HS-5 (cell line): ENCODE results near the gene DMAP1.
"Not testable (repeated sequence)": the region's sequence is repeated elsewhere in the genome, so short reads cannot be mapped to it uniquely, and the experiment has no call there.

Experiments used
- DNase-seq: peaks from one replicate; pipeline ENCODE4 v3.0.0-alpha.2; 2012; ENCODE audit warnings: low read depth

Gene DMAP1

DNA sequence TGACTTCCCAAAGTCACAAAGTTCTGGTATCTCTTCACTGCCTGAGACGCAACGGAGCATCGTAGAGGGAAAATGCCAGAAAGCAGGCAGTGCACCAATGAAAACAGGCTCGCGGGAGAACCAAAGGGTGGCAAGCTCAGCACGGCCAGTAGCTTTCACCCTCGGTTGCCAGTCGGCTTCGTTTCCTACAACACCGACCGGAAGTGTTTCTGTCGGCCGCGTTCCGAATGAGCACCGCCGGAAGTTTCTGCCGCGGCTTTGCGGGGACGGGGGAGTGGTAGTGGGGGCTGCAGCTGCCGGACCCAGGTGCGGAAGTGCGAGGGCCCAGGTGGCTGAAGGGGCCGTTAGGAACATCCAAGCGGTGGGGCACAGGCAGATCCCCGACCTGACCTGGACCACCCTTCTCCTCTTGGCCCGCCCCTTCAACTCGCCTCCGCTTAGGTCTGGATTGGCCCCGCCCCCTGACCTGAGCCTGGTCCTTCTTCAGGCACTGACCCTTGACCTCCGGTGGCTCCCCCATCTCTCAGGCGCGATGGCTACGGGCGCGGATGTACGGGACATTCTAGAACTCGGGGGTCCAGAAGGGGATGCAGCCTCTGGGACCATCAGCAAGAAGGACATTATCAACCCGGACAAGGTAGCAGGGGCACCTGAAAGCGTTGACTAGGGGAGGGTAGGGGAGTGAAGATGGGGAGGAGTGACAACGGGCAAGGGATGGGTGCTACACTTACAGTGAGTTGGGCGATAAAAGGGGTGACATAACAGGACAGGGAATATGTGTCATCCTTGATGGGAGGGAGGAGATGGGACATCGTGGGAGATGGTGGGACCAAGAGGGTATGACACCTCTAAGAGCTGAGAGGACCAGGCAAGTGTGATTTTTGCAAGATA is at the start of gene DMAP1:
DMAP1 (plus strand) TSS at position 250 of the 891 bp plus-strand sequence; CDS start at position 533, 283 bp downstream.
- peak; percentile 64 for DNase-seq

DNA sequence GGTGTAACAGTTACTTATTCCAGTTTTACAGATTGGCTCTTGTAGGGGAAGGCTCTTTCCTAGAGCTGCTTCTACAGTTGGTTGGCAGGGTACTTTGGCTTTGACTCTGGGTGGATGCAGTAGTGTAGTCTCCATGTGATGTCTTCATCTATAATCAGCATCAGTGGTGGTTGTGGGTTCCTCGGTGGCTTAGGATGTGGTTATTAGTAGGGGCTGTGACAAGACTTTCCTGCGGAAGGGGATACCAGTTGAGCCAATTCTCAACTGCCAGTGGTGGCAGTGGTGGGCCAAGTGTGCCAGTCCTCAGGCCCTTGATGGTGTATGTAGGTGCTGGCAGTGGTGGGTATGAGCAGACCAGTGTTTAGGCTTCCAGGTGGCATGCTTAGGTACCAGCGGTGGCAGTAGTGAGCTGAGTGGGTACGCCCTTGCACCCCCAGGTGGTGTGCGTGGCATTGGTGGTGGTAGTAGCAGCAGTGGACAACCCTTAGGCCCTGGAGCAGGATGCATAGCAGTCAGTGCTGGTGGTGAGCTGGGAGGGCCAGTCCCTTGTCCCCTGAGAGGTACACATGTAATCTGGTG is 44.7 kb upstream of the DMAP1 start:
- DNase-seq: no peak

DNA sequence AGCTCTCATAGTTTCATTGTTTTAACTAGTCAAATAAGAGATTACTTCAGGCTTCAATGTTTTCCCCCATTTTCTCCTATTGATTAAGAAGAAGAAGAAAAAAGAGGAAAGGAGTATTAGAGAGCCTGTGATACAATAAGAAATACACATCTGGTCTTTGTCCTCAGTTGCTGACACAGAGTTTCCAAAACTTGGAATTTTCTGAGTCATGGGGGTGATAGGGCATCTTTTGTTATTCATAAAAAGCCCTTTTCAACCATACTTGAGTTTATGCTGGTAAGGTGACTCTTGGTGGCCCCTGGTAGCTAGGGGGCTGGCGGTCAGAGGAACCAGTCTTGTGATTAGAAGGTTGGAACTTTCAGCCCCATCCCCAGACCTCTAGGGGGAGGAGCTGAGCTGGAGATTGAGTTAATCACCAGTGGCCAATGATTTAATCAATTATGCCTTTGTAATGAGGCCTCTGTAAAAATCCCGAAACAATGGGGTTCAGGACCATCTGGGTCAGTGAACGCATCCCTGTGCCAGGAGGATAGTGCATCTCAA is 42.9 kb upstream of the DMAP1 start:
- DNase-seq: peak; percentile 28

DNA sequence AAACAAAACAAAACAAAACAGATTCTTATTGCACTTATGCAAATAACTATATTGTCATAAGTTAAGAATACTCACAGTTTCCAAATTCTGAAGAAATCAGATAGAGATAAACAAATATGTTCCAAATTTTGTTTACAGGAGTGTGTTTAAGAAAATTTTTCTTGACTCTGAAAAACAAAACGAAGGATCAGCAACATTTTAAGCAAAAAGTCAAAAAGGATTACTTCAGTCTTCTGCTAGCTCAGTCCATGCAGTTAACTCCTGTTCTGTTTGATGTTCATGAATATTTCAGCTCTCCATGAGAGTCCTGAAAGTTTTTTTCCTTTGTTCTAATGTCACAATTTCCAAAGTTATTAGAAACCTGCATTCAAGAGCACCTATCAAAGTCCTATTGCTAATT is 38.6 kb upstream of the DMAP1 start:
- no peak for DNase-seq

DNA sequence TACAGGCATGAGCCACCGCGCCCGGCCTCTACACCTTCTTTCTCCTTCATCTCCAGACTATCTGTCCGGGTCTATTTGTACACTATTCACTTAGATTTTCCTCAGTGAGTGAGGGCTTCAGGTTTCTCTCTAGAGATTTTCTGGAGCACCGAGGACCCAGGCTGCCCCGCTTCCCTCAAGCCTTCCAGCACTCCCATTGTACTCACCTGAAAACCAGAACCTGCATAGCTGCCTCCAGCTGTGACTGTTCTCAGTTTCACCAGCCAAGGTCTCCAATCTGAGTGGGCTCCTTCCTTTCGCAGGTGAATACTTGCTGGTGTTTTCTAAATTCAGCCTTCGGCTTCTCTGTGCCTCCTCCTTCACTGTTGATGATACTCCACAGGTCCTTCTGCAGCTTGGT is 12.9 kb upstream of the DMAP1 start:
- DNase-seq: no peak

GRCh38 chr1:44206545-44206944 is 6.7 kb upstream of the DMAP1 start:
- not testable (repeated sequence) for DNase-seq

DNA sequence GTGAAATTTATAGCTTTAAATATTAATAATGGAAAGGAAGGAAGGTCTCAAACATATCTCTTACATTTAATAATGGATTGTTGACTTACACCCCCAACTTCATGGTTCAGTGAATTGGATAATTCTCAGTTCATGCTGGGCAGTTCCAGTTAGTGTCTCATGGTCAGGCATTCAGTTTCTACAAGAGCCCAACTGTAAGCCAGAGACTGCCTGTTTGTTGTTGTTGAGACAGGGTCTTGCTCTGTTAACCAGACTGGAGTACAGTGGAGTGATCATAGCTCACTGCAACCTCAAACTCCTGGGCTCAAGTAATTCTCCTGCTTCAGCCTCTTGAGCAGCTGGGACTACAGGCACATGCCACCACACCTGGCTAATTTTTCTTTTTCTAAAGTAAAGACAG is 5.0 kb upstream of the DMAP1 start:
- no peak for DNase-seq

- no peak for DNase-seq
These were observed 2.7 kb upstream of the DMAP1 start for GRCh38 chr1:44210595-44210994.

- no peak for DNase-seq
These were observed 683 bp upstream of the DMAP1 start for GRCh38 chr1:44212355-44213221.

DNA sequence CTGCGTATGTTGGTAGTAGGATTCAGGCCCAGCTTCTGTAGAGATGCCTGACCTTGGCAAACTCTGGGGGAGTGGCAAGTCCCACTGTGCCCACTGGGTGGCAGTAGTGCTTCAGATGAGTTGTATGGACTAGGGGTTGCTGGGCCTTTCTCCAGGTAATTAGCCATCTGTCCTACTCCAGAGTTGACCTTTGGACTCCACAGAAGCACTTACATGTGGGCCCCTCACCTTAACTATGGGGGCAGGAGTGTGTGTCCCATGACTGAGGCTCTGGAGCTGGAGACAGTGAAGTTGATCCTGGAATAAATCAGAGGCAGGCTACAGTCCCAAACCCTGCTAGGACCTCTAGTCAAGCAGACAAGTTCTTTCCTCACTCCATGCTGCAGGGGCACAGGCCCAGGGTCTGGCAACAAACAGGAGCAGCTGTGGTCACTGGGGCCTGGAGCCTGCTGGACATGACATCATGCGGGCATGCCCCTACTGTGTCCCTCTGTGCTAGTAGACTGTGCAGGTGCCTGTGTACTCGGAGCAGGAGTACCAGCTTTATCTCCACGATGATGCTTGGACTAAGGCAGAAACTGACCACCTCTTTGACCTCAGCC is 4.6 kb downstream of the DMAP1 start:
- no peak for DNase-seq

- no peak for DNase-seq
These were observed 5.4 kb downstream of the DMAP1 start for GRCh38 chr1:44218503-44219300.

GRCh38 chr1:44219301-44219626 is 6.0 kb downstream of the DMAP1 start:
- DNase-seq: no peak

- no peak for DNase-seq
These were observed 6.9 kb downstream of the DMAP1 start for GRCh38 chr1:44220001-44220751.

DNA sequence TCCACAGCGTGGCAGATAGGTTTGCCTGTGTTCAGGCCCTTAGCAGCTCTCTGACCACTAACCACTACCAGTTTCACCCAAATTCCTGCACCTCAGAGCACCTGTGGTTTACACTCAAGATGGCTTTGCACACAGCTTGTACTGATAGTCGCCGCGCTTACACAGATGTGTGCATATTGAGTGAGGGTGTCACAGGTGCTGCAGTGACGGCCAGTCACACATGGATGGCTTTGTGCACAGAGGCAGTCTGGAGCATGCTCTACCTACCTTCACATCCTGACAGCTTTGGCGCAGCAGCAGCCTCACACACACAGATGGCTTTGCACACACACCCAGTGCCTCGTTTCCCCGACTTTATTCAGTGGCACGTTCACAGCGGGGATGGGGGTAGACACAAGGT is 7.5 kb downstream of the DMAP1 start:
- DNase-seq: no peak

DNA sequence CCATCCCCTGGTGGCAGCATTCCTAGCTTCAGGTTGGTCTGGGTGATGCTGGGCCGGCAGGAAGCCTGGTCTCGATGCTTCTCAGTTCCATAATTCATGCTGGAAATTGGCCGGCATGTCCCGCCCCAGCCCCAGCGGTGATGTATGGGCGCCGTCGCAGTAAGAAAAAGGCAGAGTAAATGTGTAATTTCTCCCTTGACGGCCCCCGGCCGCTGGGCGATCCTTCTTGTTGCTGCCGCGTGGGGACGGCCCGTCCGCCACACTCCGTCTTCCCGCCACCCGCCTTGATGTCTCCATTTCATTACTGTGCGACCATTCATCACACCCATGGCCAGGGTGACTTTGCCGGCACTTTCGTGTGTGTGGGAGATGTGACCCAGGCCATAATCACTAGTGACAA is 8.5 kb downstream of the DMAP1 start:
- DNase-seq: no peak

- DNase-seq: no peak
These were observed 9.3 kb downstream of the DMAP1 start for GRCh38 chr1:44222397-44223186.

DNA sequence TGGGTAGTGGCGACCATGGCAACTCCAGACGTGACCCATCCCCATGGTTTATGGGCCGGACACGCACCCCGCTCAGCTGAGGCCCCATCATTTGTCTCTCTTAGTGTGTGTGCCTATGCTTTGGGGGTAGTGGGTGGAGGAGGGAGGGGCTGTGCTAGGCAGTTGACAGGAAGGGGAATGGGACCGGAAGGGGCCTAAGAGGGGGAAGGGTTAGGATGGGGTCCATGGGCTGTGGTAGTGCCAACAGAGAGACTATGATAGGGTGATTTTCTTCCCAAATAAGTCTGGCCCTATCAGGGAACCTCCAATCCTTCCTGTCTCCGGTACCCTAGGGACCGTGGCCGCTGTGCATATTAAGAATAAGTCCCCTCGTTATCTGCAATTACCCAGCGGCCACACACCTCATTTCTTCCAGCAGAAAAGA is 9.9 kb downstream of the DMAP1 start:
- no peak for DNase-seq

GRCh38 chr1:44225761-44226160 is 12.5 kb downstream of the DMAP1 start:
- no peak for DNase-seq

DNA sequence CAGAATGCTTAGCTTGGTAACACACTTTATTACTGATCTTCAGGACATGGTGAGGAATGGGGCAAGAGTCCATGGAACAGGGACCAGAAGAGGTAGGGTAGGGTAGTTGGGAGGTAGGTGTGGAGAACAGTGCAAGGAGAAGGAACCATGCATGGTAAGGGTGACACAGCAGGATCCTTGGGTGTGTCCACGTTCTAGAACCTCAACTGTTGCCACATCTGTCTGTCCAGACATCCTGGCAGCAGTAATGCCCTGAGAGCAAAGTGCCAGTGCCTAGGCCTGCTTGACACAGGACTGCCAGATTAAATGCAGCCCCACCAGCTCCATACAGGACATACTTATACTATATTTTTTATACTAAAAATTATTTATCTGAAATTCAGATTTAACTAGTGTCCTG is 13.9 kb downstream of the DMAP1 start:
- no peak for DNase-seq

DNA sequence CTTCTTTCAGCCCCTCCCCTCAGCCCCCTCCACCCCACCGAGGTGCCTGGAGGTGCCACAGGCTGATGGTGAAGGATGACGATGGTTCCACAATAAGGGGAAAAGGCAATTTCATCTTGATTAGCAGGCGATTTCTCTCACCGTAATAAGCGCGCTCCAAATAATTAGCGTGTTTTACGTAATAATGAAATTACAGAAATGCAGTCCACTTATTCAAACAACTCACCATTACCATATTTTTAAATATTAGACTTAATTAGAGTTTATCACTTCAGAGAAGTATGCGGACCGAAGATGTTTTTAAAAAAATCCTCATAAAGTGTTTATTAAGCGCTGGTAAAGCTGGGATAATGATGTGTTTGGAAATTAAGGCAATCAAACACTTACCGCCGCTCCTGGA is 14.9 kb downstream of the DMAP1 start:
- no peak for DNase-seq
